Activated gamma-delta T cell treated with Interleukin-2 at 50 U/mL for 16 hours (primary cell): ENCODE results near the gene RBL1.
"Not testable (repeated sequence)": the region's sequence is repeated elsewhere in the genome, so short reads cannot be mapped to it uniquely, and the experiment has no call there.

Experiments
- DNase-seq: peaks from one replicate; pipeline ENCODE4 v3.0.0-alpha.2; 2020

The RBL1 gene

DNA sequence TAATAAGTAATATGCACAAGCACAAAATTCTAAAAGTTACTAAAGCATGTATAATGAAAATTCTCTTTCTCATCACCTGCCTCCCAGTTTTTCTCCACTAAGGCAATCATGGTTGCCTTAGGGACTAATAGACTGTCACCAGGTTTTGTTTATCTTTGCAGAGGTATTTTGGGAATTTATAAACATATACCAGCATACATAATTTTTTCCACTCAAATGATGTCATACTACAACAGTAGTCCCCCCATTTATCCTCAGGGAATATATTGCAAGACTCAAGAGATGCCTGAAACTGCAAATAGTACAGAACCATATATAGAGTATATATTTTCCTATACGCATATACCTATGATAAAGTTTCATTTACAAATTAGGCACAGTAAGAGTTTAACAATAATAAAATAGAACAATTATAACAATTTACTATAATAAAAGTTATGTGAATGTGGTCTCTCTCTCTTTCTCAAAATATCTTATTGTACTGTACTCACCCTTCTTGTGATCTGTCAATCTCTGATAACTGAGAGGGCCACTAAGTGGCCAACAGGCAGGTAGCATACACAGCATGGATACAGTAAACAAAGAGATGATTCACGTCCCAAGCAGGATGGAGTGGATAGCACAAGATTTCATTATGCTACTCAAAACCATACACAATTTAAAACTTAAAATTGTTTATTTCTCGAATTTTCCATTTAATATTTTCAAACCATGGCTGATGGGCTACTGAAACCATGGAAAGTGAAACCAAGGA is 19.7 kb downstream of the RBL1 start:
- no peak for DNase-seq

GRCh38 chr20:37072293-37073196 is 23.3 kb downstream of the RBL1 start:
- no peak for DNase-seq

- DNase-seq, result peak; percentile 33
Observed at GRCh38 chr20:37071481-37071911, 24.3 kb downstream of the RBL1 start.

DNA sequence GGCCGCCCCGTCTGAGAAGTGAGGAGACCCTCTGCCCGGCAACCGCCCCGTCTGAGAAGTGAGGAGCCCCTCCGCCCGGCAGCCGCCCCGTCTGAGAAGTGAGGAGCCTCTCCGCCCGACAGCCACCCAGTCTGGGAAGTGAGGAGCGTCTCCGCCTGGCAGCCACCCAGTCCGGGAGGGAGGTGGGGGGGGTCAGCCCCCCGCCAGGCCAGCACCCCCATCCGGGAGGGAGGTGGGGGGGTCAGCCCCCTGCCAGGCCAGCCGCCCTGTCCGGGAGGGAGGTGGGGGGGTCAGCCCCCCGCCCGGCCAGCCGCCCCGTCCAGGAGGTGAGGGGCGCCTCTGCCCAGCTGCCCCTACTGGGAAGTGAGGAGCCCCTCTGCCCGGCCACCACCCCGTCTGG is 26.2 kb downstream of the RBL1 start:
- DNase-seq, result not testable (repeated sequence)

- no peak for DNase-seq
Observed at GRCh38 chr20:37066168-37066567, 29.6 kb downstream of the RBL1 start.

DNA sequence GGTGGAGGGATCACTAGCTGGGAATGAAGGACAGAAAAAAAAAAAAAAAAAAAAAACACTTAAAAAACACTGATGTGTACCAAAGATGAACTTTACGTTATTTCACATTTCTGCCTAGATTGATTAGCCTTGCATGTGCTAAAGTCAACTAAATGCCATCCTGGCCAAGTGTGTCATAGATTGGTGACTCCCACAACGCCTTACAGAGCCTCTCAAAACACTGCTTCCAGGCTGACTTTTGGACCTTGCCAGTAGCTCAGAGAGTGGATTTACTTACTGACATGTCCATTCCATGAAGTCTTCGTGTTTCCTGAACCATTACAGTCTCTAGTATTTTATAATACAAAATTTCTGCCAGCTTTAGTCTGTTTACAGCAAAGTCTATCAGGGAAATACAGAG is 40.5 kb downstream of the RBL1 start:
- no peak for DNase-seq

DNA sequence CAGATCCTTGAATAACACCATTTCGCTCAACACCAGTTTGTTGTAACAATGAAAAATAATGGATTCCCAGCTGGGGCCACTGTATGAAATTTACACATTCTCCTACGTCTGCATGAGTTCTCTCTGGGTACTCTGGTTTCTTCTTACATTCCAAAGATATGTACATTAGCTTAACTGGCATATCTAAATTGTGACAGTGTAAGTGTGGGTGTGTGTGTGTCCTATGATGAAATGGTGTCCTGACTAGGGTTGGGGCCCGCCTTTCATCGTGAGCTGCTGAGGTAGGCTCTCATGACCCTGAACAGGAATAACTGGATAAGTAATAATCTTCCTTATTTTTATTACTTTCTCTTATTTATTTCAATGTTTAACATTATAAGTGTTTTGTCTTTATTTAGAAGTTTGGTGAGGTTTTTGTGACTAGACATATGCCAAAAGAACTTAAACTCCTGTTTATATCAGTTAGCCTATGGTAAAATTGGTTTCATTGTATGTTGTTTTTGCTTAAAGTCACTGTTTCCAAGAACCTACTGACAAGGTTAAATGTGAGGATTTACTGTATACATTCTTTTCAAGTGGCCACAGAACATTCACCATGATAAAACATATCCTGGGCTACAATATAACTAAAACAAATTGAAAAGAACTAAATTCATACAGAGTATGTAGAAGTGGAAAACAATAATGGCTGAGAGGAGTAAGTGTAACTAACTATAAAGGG is 42.4 kb downstream of the RBL1 start:
- no peak for DNase-seq

DNA sequence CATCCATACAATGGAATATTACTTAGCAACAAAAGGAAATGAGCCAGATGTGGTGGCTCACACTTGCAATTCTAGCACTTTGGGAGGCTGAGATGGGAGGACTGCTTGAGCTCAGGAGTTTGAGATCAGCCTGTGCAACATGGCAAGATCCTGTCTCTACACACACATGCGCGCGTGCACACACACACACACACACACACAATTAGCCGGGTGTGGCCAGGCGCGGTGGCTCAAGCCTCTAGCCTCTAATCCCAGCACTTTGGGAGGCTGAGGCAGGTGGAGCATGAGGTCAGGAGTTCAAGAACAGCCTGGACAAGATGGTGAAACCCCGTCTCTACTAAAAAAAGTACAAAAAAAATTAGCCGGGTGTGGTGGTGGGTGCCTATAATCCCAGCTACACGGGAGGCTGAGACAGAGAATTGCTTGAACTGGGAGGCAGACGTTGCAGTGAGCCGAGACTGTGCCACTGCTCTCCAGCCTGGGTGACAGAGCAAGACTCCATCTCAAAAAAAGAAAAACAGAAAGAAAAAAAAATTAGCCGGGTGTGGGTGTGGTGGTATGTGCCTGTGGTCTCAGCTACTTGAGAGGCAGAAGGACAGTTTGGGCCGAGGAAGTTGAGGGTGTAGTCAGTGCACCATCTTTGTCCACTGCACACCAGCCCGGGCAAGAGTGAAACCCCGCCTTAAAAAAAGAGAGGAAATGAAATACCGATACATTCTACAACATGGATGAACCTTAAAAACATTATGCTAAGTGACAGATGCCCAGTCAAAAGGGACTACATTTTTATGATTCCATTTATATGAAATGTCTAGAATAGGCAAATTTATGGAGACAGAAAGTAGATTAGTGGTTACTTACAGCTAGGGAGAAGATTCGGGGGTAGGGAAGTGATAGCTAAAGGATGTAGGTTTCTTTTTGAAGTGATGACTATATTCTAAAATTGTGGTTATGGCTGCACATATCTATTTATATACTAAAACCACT is 52.5 kb downstream of the RBL1 start:
- peak; percentile 11 for DNase-seq

DNA sequence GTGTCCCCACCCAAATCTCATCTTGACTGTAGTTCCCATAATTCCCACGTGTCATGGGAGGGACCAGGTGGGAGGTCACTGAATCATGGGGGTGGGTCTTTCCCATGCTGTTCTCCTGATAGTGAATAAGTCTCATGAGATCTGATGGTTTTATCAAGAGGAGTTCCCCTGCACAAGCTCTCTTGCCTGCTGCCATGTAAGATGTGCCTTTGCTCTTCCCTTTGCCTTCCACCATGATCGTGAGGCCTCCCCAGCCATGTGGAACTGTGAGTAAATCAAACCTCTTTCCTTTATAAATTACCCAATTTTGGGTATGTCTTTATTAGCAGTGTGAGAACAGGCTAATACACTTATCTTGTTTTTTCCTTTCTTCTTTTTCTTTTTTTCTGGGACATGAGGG is 56.4 kb downstream of the RBL1 start:
- not testable (repeated sequence) for DNase-seq

DNA sequence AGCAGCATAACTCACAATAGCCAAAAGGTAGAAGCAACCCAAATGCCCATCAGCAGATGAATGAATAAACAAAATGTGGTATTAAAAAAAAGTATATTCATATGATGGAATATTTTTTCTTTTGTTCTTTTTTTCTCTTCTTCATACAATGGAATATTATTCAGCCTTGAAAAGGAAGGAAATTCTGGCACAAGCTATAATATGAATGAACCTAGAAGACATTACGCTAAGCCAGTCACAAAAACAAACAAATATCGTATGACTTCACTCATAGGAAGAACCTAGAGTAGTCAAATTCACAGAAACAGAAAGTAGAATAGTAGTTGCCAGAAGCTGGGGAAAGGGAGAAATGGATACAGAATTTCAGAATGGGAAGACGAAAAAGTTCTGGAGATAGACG is 63.7 kb downstream of the RBL1 start:
- no peak for DNase-seq

DNA sequence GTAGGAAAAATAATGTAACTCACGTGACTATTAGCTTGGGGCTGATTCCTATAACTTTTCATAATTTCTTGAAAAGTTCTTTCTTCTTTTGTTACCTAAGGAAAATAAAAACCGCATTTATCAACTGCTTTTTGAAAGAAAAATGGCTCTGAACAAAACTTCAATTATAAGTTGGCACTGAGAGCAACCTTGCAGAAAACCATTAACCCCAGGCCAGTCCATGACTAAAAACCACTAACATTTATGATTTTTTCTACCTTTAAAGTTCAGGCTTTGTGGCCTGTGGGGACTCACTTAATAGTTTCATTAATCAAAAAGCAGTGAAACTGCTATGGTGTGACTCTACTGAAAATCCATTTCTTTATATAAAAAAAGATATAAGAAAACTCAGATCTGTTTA is 75.2 kb downstream of the RBL1 start:
- no peak for DNase-seq

- not testable (repeated sequence) for DNase-seq
Observed at GRCh38 chr20:37012631-37013030, 83.2 kb downstream of the RBL1 start.

GRCh38 chr20:37011858-37012257 is 83.9 kb downstream of the RBL1 start:
- DNase-seq, result not testable (repeated sequence)

GRCh38 chr20:37011147-37011546 is 84.7 kb downstream of the RBL1 start:
- no peak for DNase-seq

DNA sequence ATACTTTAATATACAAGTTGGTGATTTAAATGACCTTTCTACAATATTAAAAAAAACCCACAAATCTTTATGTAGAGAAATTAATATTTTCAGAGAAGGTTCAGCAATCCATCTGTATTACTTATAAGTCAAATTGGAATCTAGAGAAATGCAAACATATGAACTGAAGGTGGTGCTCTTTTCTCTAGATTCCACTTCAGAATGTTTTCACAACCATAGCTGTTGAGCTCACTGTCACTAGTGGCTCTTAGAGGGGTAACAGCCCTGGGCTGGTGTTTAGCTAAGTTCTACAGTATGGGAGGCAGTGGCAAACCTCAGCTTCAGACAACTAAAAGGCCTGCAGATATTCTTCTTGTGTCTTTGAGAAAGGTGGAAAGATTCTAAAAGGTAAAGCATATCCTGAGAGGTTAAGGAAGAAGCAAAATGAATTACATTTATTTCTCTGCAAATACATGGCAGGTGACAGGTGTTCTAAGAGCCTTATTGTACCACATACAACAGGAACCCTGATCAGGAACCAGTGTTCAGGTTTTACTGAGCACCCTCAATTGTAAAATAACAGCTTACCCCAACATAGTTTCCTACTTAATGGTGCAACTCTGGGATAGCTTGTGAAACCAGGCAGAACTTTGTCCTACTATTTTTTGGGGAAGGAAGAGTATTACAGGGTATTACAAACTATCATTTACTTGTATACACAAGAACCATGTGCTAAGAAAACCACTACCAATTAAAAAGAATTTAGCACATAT is 87.7 kb downstream of the RBL1 start:
- DNase-seq, result peak; percentile 19

DNA sequence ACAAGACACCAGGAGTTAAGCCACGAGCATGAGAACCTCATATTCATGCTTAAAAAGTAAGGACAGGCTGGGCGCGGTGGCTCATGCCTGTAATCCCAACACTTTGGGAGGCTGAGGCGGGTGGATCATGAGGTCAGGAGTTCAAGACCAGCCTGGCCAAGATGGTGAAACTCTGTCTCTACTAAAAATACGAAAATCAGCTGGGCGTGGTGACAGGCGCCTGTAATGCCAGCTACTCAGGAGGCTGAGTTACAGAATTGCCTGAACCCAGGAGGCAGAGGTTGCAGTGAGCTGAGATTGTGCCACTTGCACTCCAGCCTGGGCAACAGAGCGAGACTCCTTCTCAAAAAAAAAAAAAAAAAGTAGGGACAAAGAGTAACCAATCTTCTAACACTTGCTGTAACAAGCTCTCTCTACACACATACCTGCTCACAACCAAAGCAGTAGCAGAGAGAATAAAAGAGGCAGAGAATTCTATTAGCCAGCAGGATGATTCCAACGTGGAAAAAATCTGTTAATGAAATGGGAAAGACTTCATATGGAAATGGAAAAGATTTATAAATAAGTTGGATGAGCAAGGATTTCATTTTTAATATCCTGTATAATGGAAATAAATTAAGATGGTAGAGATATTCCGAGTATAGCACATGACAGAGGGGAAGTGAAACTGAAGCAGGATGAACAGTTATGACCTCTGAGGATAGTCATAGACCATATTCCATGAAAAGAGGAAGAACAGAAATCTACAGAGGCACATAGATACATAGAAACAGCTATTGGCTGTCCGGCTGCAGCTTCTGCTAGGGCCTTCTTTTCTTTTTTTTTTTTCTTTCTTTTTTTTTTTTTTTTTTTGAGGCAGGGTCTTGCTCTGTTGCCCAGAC is 90.5 kb downstream of the RBL1 start:
- not testable (repeated sequence) for DNase-seq

DNA sequence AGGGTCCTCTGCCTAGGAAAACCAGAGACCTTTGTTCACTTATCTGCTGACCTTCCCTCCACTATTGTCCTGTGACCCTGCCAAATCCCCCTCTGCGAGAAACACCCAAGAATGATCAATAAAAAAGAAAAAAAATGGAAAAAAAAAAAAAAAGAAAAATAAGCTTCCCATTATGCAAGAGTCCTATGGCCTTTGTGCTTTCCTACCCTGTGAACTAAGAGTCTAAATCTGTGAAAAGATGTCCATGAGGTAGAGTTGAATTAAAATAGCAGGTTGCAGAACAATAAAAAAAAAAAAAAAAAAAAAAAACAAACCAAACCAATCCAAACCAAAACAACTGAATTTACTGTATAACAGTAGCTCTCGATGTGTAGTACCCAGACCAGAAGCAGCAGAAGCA is 94.2 kb downstream of the RBL1 start:
- DNase-seq, result not testable (repeated sequence)

- not testable (repeated sequence) for DNase-seq
Observed at GRCh38 chr20:37000171-37000570, 95.6 kb downstream of the RBL1 start.

- no peak for DNase-seq
Observed at GRCh38 chr20:36998652-36999051, 97.1 kb downstream of the RBL1 start.

GRCh38 chr20:36997121-36997520 is 98.7 kb downstream of the RBL1 start:
- DNase-seq, result no peak
